ENCODE results near the gene MS4A4E.
"Not testable (repeated sequence)": the region's sequence is repeated elsewhere in the genome, so short reads cannot be mapped to it uniquely, and the experiment has no call there.

The MS4A4E gene

GRCh38 chr11:60242740-60243239 lies at the start of gene MS4A4E:
MS4A4E (minus strand) TSS chr11:60243137; CDS start chr11:60230055, 13,082 bp downstream.
- DNase-seq (ENCODE audit: low spot score): no peak

GRCh38 chr11:60292145-60292544 lies 49.2 kb upstream of the MS4A4E start:
- DNase-seq (ENCODE audit: low spot score): no peak

- no peak for DNase-seq (ENCODE audit: low spot score)
These were observed 45.6 kb upstream of the MS4A4E start for GRCh38 chr11:60288531-60288930.

GRCh38 chr11:60285411-60286126 lies 42.6 kb upstream of the MS4A4E start:
- not testable (repeated sequence) for DNase-seq (ENCODE audit: low spot score)

- DNase-seq (ENCODE audit: low spot score): no peak
These were observed 39.3 kb upstream of the MS4A4E start for GRCh38 chr11:60282286-60282685.

- DNase-seq (ENCODE audit: low spot score): no peak
These were observed 38.5 kb upstream of the MS4A4E start for GRCh38 chr11:60281485-60281884.

- DNase-seq (ENCODE audit: low spot score): no peak
These were observed 37.5 kb upstream of the MS4A4E start, which contains the start of gene MS4A4A for GRCh38 chr11:60280412-60280811. MS4A4A (plus strand) TSS chr11:60280666; CDS start chr11:60280676, 10 bp downstream.

- DNase-seq (ENCODE audit: low spot score): no peak
These were observed 31.5 kb upstream of the MS4A4E start for GRCh38 chr11:60274416-60274815.

- DNase-seq (ENCODE audit: low spot score): peak; percentile 47
These were observed 22.7 kb upstream of the MS4A4E start for GRCh38 chr11:60265373-60266214.

GRCh38 chr11:60264644-60265043 lies 21.7 kb upstream of the MS4A4E start:
- no peak for DNase-seq (ENCODE audit: low spot score)

- DNase-seq (ENCODE audit: low spot score): no peak
These were observed 20.5 kb upstream of the MS4A4E start for GRCh38 chr11:60263402-60263801.

- no peak for DNase-seq (ENCODE audit: low spot score)
These were observed 18.1 kb upstream of the MS4A4E start for GRCh38 chr11:60261014-60261413.

GRCh38 chr11:60257956-60258722 lies 15.2 kb upstream of the MS4A4E start:
- DNase-seq (ENCODE audit: low spot score): no peak

- no peak for DNase-seq (ENCODE audit: low spot score)
These were observed 9.5 kb upstream of the MS4A4E start for GRCh38 chr11:60252213-60253108.

- DNase-seq (ENCODE audit: low spot score): peak; percentile 17
These were observed 8.7 kb upstream of the MS4A4E start for GRCh38 chr11:60251485-60252212.

GRCh38 chr11:60241786-60242185 lies 1.2 kb downstream of the MS4A4E start:
- DNase-seq (ENCODE audit: low spot score): no peak

- no peak for DNase-seq (ENCODE audit: low spot score)
These were observed 2.3 kb downstream of the MS4A4E start for GRCh38 chr11:60240662-60241061.

- no peak for DNase-seq (ENCODE audit: low spot score)
These were observed 7.6 kb downstream of the MS4A4E start for GRCh38 chr11:60235321-60235720.

GRCh38 chr11:60230681-60231080 lies 12.3 kb downstream of the MS4A4E start:
- no peak for DNase-seq (ENCODE audit: low spot score)

- no peak for DNase-seq (ENCODE audit: low spot score)
These were observed 20.8 kb downstream of the MS4A4E start for GRCh38 chr11:60222141-60222540.
